ENCODE results near the gene CAMSAP1. TPM values are rescaled to one million over a fixed set of nuclear protein-coding genes. Genes with fewer than 3 reads are reported as not detected.

The CAMSAP1 gene
- total and polyA plus RNA-seq, 2 donors (not counting 1 experiment from before 2014, with no cell fraction given): 6.6 to 31.0 TPM

GRCh38 chr9:135924628-135925338 is 17.4 kb upstream of the CAMSAP1 start:
- Histone ChIP-seq H2AFZ (ENCODE audit: insufficient read depth, low read depth, low read length, poor library complexity, severe bottlenecking) (no peak overlapping the region), H3K9me3 (ENCODE audit: control extremely low read depth in 1 of 3, control insufficient read depth in 2 of 3, insufficient read depth in 1 of 3, low read length in 2 of 3) (peaks cover 0 to 9% (median 0%) of the 10 kb centered on the region in 3 donors), H3K4me3 (ENCODE audit: control extremely low read depth in 1 of 5, extremely low read depth in 1 of 5, insufficient read depth in 1 of 5, low read depth in 2 of 5, low read length in 4 of 5) (no peak overlapping the region), H3K79me2 (ENCODE audit: control insufficient read depth, insufficient read depth, low read length) (no peaks in the 10 kb centered on the region), H3K4me2 (replicated peaks; ENCODE audit: low read depth, low read length, poor library complexity, severe bottlenecking) (no peak overlapping the region), H3K36me3 (replicated peaks in 1 of 2; ENCODE audit: control extremely low read depth in 1 of 2, control insufficient read depth in 1 of 2, extremely low read depth in 1 of 2, insufficient read depth in 2 of 2, low read length in 1 of 2) (no peaks in the 10 kb centered on the region), H3K4me1 (ENCODE audit: control insufficient read depth in 2 of 2, insufficient read depth in 2 of 2, low read length in 2 of 2) (no peaks in the 10 kb centered on the region), H3K27me3 (replicated peaks in 1 of 4; ENCODE audit: control extremely low read depth in 1 of 4, control insufficient read depth in 3 of 4, insufficient read depth in 4 of 4, low read length in 3 of 4) (no peaks in the 10 kb centered on the region), H3K27ac (ENCODE audit: low read length in 2 of 2) (no peak overlapping the region), H4K20me1 (ENCODE audit: control insufficient read depth, insufficient read depth, low read length, poor library complexity, severe bottlenecking) (no peaks in the 10 kb centered on the region), H3K9ac (ENCODE audit: low read length) (no peak overlapping the region)
- DNase-seq (no peak), ATAC-seq (ENCODE audit: low read depth) (no peak)
- no peaks in the 10 kb centered on the region for H3K27me3 Mint-ChIP-seq
- no peaks in the 10 kb centered on the region for H3K4me1 Mint-ChIP-seq
- H3K9me3 Mint-ChIP-seq (ENCODE audit: insufficient read depth): no peaks in the 10 kb centered on the region
- intact Hi-C loops (cut with micrococcal nuclease): no loop called here
- POLR2A ChIA-PET: no interaction called here
- H3K27ac Mint-ChIP-seq: no peak overlapping the region
- 91% methylated on average over 23 of the region's 27 CpGs for WGBS (ENCODE audit: insufficient coverage)
- TF ChIP-seq EZH2 (IDR thresholded peaks at IDR 0.05; ENCODE audit: borderline replicate concordance, insufficient read depth, low read depth, low read length, poor library complexity, severe bottlenecking): no peak
- H3K4me3 Mint-ChIP-seq: no peak overlapping the region
- CTCF ChIA-PET: interaction anchor here (1.5 kb wide), 1 partner anchor 61 kb away, joined by 3 read pairs; no protein-coding TSS in a partner anchor

GRCh38 chr9:135923508-135923907 is 16.2 kb upstream of the CAMSAP1 start:
- H4K20me1 ChIP-seq (ENCODE audit: control insufficient read depth, insufficient read depth, low read length, poor library complexity, severe bottlenecking): no peaks in the 10 kb centered on the region
- no peaks in the 10 kb centered on the region for H3K4me1 ChIP-seq (ENCODE audit: control insufficient read depth in 2 of 2, insufficient read depth in 2 of 2, low read length in 2 of 2)
- DNase-seq: no peak
- peaks cover 0 to 20% (median 11%) of the 10 kb centered on the region in 3 donors for H3K9me3 ChIP-seq (ENCODE audit: control extremely low read depth in 1 of 3, control insufficient read depth in 2 of 3, insufficient read depth in 1 of 3, low read length in 2 of 3)
- H3K27ac Mint-ChIP-seq: no peak overlapping the region
- H3K4me3 Mint-ChIP-seq: no peak overlapping the region
- no peak overlapping the region for H2AFZ ChIP-seq (ENCODE audit: insufficient read depth, low read depth, low read length, poor library complexity, severe bottlenecking)
- H3K4me2 ChIP-seq (replicated peaks; ENCODE audit: low read depth, low read length, poor library complexity, severe bottlenecking): no peak overlapping the region
- no peaks in the 10 kb centered on the region for H3K4me1 Mint-ChIP-seq
- 97% methylated on average over 13 of the region's 13 CpGs for WGBS (ENCODE audit: insufficient coverage)
- H3K27me3 ChIP-seq (replicated peaks in 1 of 4; ENCODE audit: control extremely low read depth in 1 of 4, control insufficient read depth in 3 of 4, insufficient read depth in 4 of 4, low read length in 3 of 4): no peaks in the 10 kb centered on the region
- POLR2A ChIA-PET: no interaction called here
- H3K27ac ChIP-seq (ENCODE audit: low read length in 2 of 2): no peak overlapping the region
- H3K4me3 ChIP-seq (ENCODE audit: control extremely low read depth in 1 of 5, extremely low read depth in 1 of 5, insufficient read depth in 1 of 5, low read depth in 2 of 5, low read length in 4 of 5): no peak overlapping the region
- no peak overlapping the region for H3K9ac ChIP-seq (ENCODE audit: low read length)
- intact Hi-C loops (cut with micrococcal nuclease): no loop called here
- no peak for TF ChIP-seq EZH2 (IDR thresholded peaks at IDR 0.05; ENCODE audit: borderline replicate concordance, insufficient read depth, low read depth, low read length, poor library complexity, severe bottlenecking)
- TF ChIP-seq, protein P1, sequence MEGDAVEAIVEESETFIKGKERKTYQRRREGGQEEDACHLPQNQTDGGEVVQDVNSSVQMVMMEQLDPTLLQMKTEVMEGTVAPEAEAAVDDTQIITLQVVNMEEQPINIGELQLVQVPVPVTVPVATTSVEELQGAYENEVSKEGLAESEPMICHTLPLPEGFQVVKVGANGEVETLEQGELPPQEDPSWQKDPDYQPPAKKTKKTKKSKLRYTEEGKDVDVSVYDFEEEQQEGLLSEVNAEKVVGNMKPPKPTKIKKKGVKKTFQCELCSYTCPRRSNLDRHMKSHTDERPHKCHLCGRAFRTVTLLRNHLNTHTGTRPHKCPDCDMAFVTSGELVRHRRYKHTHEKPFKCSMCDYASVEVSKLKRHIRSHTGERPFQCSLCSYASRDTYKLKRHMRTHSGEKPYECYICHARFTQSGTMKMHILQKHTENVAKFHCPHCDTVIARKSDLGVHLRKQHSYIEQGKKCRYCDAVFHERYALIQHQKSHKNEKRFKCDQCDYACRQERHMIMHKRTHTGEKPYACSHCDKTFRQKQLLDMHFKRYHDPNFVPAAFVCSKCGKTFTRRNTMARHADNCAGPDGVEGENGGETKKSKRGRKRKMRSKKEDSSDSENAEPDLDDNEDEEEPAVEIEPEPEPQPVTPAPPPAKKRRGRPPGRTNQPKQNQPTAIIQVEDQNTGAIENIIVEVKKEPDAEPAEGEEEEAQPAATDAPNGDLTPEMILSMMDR (IDR thresholded peaks at IDR 0.05): no peak
- peaks cover 6% of the 10 kb centered on the region for H3K9me3 Mint-ChIP-seq (ENCODE audit: insufficient read depth)
- ATAC-seq (ENCODE audit: low read depth): no peak
- H3K27me3 Mint-ChIP-seq: no peaks in the 10 kb centered on the region
- CTCF ChIA-PET: no interaction called here
- no peaks in the 10 kb centered on the region for H3K36me3 ChIP-seq (replicated peaks in 1 of 2; ENCODE audit: control extremely low read depth in 1 of 2, control insufficient read depth in 1 of 2, extremely low read depth in 1 of 2, insufficient read depth in 2 of 2, low read length in 1 of 2)
- no peaks in the 10 kb centered on the region for H3K79me2 ChIP-seq (ENCODE audit: control insufficient read depth, insufficient read depth, low read length)
